ENCODE measurements around the gene LARP1. TPM values are rescaled to one million over a fixed set of nuclear protein-coding genes. Genes with fewer than 3 reads are reported as not detected.

LARP1 gene
- total RNA-seq, 1 experiment from 2014 or later: 290 TPM

DNA sequence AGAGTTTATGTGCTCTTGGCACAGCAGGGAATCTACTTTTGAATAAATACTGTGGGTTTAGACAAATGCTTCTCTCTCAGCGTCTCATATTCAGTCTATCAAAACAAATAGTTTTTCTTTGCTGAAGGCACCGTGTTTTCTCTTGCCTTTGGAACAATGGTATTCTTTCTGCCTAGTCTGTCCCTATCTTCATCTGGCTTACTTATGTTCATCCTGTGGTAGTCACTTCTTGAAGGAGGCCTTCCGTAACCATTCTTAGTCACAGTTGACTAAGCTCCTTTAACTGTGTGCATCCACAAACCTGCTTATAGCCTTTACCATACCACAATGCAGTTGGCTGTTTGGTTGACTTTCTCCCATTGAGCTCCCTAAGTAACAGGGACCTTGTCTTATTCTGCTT, 45.9 kb downstream of the LARP1 start:
- no peak overlapping the region for H3K4me2 ChIP-seq
- BruUV-seq (replicated peaks): no TSS peak
- intact Hi-C loops (cut with micrococcal nuclease; ENCODE audit: unreplicated experiment): no loop called here
- POLR2A ChIA-PET (ENCODE audit: unreplicated experiment): no interaction called here
- H3K9me2 ChIP-seq (ENCODE audit: insufficient read depth): no peaks in the 10 kb centered on the region
- H3K4me1 ChIP-seq (replicated peaks; ENCODE audit: insufficient read depth): peaks cover 11% of the 10 kb centered on the region; the same call in 1 of the 2 replicates
- no peak for DNase-seq
- CTCF ChIA-PET: no interaction called here
- H3K4me3 ChIP-seq: no peak overlapping the region
- H3K36me3 ChIP-seq (ENCODE audit: low read depth): peaks cover 84% of the 10 kb centered on the region
- no peaks in the 10 kb centered on the region for H3K27me3 ChIP-seq (ENCODE audit: insufficient read depth, low read depth)
- TF ChIP-seq, protein P1, sequence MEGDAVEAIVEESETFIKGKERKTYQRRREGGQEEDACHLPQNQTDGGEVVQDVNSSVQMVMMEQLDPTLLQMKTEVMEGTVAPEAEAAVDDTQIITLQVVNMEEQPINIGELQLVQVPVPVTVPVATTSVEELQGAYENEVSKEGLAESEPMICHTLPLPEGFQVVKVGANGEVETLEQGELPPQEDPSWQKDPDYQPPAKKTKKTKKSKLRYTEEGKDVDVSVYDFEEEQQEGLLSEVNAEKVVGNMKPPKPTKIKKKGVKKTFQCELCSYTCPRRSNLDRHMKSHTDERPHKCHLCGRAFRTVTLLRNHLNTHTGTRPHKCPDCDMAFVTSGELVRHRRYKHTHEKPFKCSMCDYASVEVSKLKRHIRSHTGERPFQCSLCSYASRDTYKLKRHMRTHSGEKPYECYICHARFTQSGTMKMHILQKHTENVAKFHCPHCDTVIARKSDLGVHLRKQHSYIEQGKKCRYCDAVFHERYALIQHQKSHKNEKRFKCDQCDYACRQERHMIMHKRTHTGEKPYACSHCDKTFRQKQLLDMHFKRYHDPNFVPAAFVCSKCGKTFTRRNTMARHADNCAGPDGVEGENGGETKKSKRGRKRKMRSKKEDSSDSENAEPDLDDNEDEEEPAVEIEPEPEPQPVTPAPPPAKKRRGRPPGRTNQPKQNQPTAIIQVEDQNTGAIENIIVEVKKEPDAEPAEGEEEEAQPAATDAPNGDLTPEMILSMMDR (conservative IDR thresholded peaks at IDR 0.05): no peak
- no peak for TF ChIP-seq EZH2 (IDR thresholded peaks at IDR 0.05; ENCODE audit: low read depth)
- no peak overlapping the region for H3K27ac ChIP-seq
- H4K20me1 ChIP-seq (ENCODE audit: insufficient read depth): peaks cover 54% of the 10 kb centered on the region
- no peaks in the 10 kb centered on the region for H3K9me3 ChIP-seq (ENCODE audit: insufficient read depth, low read depth)
- H2AFZ ChIP-seq: no peak overlapping the region
- H3K79me2 ChIP-seq (ENCODE audit: low read depth): peaks cover 32% of the 10 kb centered on the region
- peaks cover 50% of the 10 kb centered on the region for H3F3A ChIP-seq (ENCODE audit: insufficient read depth, low read depth)

DNA sequence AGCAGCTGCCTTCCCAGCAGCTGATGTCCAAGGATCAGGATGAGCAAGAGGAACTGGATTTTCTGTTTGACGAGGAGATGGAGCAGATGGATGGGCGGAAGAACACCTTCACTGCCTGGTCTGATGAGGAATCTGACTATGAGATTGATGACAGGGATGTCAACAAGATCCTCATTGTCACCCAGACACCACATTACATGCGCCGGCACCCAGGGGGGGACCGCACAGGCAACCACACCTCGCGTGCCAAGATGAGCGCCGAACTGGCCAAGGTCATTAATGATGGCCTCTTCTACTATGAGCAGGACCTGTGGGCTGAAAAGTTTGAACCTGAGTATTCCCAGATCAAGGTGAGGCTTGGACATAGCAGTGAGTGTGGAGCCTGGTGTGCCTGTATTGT, 46.9 kb downstream of the LARP1 start:
- Histone ChIP-seq H3K4me2 (no peak overlapping the region), H3K4me1 (replicated peaks; ENCODE audit: insufficient read depth) (peaks cover 15% of the 10 kb centered on the region; the same call in 1 of the 2 replicates), H2AFZ (no peak overlapping the region), H3F3A (ENCODE audit: insufficient read depth, low read depth) (peaks cover 52% of the 10 kb centered on the region), H3K9me2 (ENCODE audit: insufficient read depth) (no peaks in the 10 kb centered on the region), H3K79me2 (ENCODE audit: low read depth) (peaks cover 33% of the 10 kb centered on the region), H3K4me3 (no peak overlapping the region), H3K36me3 (ENCODE audit: low read depth) (peaks cover 84% of the 10 kb centered on the region), H3K27ac (no peak overlapping the region), H4K20me1 (ENCODE audit: insufficient read depth) (peaks cover 54% of the 10 kb centered on the region), H3K27me3 (ENCODE audit: insufficient read depth, low read depth) (no peaks in the 10 kb centered on the region), H3K9me3 (ENCODE audit: insufficient read depth, low read depth) (no peaks in the 10 kb centered on the region)
- BruUV-seq (replicated peaks): no TSS peak
- ChIA-PET CTCF (interaction anchor here (0.6 kb wide), 1 partner anchor 152 kb away, joined by 3 read pairs; no protein-coding TSS in a partner anchor), POLR2A (ENCODE audit: unreplicated experiment) (interaction anchor here (0.6 to 0.7 kb wide), 2 partner anchors 44 to 181 kb away, joined by 3 to 5 read pairs; no protein-coding TSS in a partner anchor)
- DNase-seq: no peak
- intact Hi-C loops (cut with micrococcal nuclease; ENCODE audit: unreplicated experiment): no loop called here
- no peak for TF ChIP-seq EZH2 (IDR thresholded peaks at IDR 0.05; ENCODE audit: low read depth)
- TF ChIP-seq, protein P1 (conservative IDR thresholded peaks at IDR 0.05): no peak

DNA sequence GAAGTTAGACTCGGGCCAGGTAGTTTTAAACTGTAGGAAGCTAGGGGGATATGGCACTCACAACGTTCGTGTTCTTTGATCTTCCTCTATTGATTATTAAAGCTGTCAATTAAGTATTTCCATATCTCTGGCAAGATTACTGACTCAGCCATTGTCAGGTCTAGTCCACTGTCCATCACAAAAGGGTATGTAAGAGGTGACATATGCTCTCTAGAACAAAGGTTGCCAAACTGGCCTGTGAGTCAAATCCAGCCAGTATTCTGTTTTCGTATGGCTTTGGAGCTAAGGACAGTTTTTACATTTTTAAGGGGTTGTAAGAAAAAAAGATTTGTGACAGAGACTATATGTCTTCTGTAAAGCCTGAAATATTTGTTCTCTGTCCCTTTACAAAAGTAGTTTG, 51.0 kb downstream of the LARP1 start:
- DNase-seq: no peak
- Histone ChIP-seq H3K4me3 (no peak overlapping the region), H4K20me1 (ENCODE audit: insufficient read depth) (peaks cover 50% of the 10 kb centered on the region), H3K27ac (no peak overlapping the region), H3K79me2 (ENCODE audit: low read depth) (peaks cover 9% of the 10 kb centered on the region; the same call in 1 of the 2 replicates), H3K4me1 (replicated peaks; ENCODE audit: insufficient read depth) (peaks cover 15% of the 10 kb centered on the region; the same call in 1 of the 2 replicates), H3K9me2 (ENCODE audit: insufficient read depth) (no peaks in the 10 kb centered on the region), H3K36me3 (ENCODE audit: low read depth) (peaks cover 79% of the 10 kb centered on the region), H3K9me3 (ENCODE audit: insufficient read depth, low read depth) (no peaks in the 10 kb centered on the region), H3K27me3 (ENCODE audit: insufficient read depth, low read depth) (no peaks in the 10 kb centered on the region), H2AFZ (no peak overlapping the region), H3F3A (ENCODE audit: insufficient read depth, low read depth) (peaks cover 78% of the 10 kb centered on the region), H3K4me2 (no peak overlapping the region)
- intact Hi-C loops (cut with micrococcal nuclease; ENCODE audit: unreplicated experiment): no loop called here
- ChIA-PET POLR2A (ENCODE audit: unreplicated experiment) (no interaction called here), CTCF (no interaction called here)
- TF ChIP-seq EZH2 (IDR thresholded peaks at IDR 0.05; ENCODE audit: low read depth): no peak
- TF ChIP-seq, protein P1 (conservative IDR thresholded peaks at IDR 0.05): no peak
- BruUV-seq (replicated peaks): no TSS peak
